Thoracic aorta (tissue), 2 donors: ENCODE results near the gene TSR3. TPM values are rescaled to one million over a fixed set of nuclear protein-coding genes. Genes with fewer than 3 reads are reported as not detected.
A peak's percentile ranks its signal among the peaks of the same experiment; 100 is the strongest.

Source experiments
- ATAC-seq: fragments of 150-250 bp; one replicate; pipeline ENCODE4 v1.8.0; 2017; ENCODE audit warnings: low read depth; ENCODE audit not compliant: insufficient number of reproducible peaks, low FRiP score
- DNase-seq: peaks from one replicate; pipeline ENCODE4 v3.0.0-alpha.2; 2020; ENCODE audit warnings: low spot score
- H3K27ac ChIP-seq, 2 donors: fragments of 200-600 bp; sonication (generic); 1 replicate in 1 of 2; 2 replicates in 1 of 2; pipeline ENCODE4 v1.5.1; 2016; ENCODE audit warnings: mild to moderate bottlenecking in 2 of 2, moderate library complexity in 2 of 2
- H3K27me3 ChIP-seq: fragments of 200-600 bp; sonication (generic); replicated peaks from 2 replicates; pipeline ENCODE4 v1.6.0; 2016; ENCODE audit warnings: mild to moderate bottlenecking; ENCODE audit not compliant: insufficient read depth
- H3K36me3 ChIP-seq: fragments of 200-600 bp; sonication (generic); one replicate; pipeline ENCODE4 v1.5.1; 2016
- H3K4me1 ChIP-seq, 2 donors: fragments of 200-600 bp; sonication (generic); 1 replicate in 1 of 2; 2 replicates in 1 of 2; pipeline versions ENCODE4 v1.5.1 to v1.6.0; 2016; ENCODE audit warnings: low read depth in 2 of 2, mild to moderate bottlenecking in 1 of 2; ENCODE audit not compliant: control insufficient read depth in 1 of 2
- H3K4me3 ChIP-seq: fragments of 200-600 bp; sonication (generic); 2 replicates; pipeline ENCODE4 v1.5.1; 2016; ENCODE audit warnings: mild to moderate bottlenecking
- H3K9me3 ChIP-seq: fragments of 200-600 bp; sonication (generic); 2 replicates; pipeline ENCODE4 v1.5.1; 2016
- total RNA-seq, 2 donors: library from RNA; depleted of rRNA; stranded (reverse); fragments of >200 nt; gene quantifications; one replicate each; pipeline versions ENCODE4 v1.1.0 to v1.2.3, GENCODE V29; 2016
- TF ChIP-seq, protein P1 (sequence below): fragments of 200-600 bp; sonication (generic); IDR thresholded peaks from one replicate; pipeline ENCODE4 v1.5.1; 2019; ENCODE audit warnings: antibody characterized with exemption

Gene TSR3
- total RNA-seq, 2 donors from 2014 or later: 61.7 to 124 TPM

DNA sequence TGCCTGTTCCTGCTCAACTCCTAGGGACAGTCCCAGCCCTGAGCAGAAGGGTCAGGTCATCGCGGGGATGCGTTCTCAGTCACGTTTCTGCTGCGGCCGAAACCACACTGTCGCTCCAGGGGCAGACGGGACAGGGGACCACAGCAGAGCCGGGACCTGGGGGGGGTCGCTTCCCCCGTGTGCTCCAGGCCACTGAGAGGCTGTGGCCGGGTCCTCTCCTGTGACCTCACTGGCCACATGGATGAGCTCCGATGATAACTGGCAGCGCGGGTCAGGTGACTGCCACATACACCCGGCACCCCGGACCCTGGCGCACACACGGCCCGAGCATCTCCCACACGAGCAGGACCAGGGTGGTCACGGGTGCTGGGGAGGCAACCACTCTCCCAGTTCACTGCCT lies 12.8 kb upstream of the TSR3 start:
- H3K4me3 ChIP-seq: no peak overlapping the region
- H3K36me3 ChIP-seq: peaks cover 45% of the 10 kb centered on the region
- no peaks in the 10 kb centered on the region for H3K27me3 ChIP-seq

DNA sequence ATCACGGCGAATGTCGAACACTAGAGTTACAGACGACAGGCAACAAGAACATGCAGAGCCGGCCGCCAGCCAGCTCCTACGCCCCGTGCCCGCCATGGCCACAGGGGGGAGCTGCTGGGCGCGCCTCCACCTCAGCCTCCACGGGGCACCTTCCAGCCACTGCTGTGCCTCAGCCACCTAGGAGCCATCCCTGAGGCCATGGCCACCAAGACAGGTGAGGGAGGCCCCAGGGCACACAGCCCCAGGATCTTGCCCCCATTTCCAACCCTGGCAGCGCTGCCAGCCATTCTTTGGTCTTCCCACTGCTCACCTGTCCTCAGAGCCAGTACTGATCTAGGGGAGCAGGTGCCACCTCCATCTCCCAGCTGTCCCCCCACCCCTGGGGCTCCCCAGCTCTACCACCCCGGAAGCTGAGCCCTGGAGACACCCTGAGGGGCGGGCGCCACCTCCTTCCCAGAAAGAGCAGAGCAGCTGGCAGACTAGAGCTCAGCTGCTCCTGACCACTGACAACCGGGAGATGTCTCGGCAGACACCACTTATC lies 11.9 kb upstream of the TSR3 start:
- ATAC-seq (no peak), DNase-seq (no peak)
- no peak overlapping the region for H3K4me3 ChIP-seq
- no peaks in the 10 kb centered on the region for H3K27me3 ChIP-seq
- H3K9me3 ChIP-seq: no peaks in the 10 kb centered on the region
- H3K36me3 ChIP-seq: peaks cover 45% of the 10 kb centered on the region
- TF ChIP-seq, protein P1, sequence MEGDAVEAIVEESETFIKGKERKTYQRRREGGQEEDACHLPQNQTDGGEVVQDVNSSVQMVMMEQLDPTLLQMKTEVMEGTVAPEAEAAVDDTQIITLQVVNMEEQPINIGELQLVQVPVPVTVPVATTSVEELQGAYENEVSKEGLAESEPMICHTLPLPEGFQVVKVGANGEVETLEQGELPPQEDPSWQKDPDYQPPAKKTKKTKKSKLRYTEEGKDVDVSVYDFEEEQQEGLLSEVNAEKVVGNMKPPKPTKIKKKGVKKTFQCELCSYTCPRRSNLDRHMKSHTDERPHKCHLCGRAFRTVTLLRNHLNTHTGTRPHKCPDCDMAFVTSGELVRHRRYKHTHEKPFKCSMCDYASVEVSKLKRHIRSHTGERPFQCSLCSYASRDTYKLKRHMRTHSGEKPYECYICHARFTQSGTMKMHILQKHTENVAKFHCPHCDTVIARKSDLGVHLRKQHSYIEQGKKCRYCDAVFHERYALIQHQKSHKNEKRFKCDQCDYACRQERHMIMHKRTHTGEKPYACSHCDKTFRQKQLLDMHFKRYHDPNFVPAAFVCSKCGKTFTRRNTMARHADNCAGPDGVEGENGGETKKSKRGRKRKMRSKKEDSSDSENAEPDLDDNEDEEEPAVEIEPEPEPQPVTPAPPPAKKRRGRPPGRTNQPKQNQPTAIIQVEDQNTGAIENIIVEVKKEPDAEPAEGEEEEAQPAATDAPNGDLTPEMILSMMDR: peak; percentile 56
- no peak overlapping the region for H3K27ac ChIP-seq
- no peaks in the 10 kb centered on the region for H3K4me1 ChIP-seq

More for the DNA sequence above, 12.8 kb upstream of the TSR3 start:
- TF ChIP-seq, protein P1: no peak
- Histone ChIP-seq H3K27ac (no peak overlapping the region), H3K4me1 (no peaks in the 10 kb centered on the region), H3K9me3 (no peaks in the 10 kb centered on the region)
- DNase-seq: no peak
- no peak for ATAC-seq

DNA sequence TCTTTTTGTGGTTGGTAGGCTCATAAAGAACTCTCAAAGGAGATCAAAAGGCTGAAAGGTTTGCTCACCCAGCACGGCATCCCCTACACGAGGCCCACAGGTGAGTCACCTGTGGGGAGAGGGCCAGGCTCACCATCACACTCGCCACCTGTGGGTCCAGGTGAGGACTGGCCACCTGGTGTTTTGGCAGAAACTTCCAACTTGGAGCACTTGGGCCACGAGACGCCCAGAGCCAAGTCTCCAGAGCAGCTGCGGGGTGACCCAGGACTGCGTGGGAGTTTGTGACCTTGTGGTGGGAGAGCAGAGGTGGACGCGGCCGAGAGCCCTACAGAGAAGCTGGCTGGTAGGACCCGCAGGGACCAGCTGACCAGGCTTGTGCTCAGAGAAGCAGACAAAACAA lies 11.1 kb upstream of the TSR3 start:
- no peak overlapping the region for H3K4me3 ChIP-seq
- TF ChIP-seq, protein P1: no peak
- no peak for DNase-seq
- H3K4me1 ChIP-seq: no peaks in the 10 kb centered on the region
- no peaks in the 10 kb centered on the region for H3K27me3 ChIP-seq
- H3K36me3 ChIP-seq: peaks cover 45% of the 10 kb centered on the region
- no peaks in the 10 kb centered on the region for H3K9me3 ChIP-seq
- H3K27ac ChIP-seq: no peak overlapping the region
- ATAC-seq: no peak

DNA sequence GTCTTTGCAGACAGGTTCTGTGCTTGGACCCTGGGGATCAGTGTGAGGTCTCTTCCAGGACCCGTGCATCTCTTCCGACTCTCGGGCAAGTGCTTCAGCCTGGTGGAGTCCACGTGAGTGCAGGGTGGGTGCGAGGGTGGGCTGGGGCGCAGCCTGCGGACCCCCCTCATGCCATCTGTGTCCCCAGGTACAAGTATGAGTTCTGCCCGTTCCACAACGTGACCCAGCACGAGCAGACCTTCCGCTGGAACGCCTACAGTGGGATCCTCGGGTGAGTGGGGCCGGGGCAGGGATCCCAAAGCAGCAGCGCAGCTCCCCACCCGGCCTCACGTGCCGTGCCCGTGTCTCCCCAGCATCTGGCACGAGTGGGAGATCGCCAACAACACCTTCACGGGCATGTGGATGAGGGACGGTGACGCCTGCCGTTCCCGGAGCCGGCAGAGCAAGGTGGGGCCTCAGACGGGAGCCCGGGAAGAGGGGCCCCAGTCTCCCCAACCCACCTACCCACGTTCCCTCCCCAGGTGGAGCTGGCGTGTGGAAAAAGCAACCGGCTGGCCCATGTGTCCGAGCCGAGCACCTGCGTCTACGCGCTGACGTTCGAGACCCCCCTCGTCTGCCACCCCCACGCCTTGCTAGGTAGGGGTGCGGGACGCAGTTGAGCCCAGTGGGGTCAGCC lies 10.1 kb upstream of the TSR3 start:
- H3K36me3 ChIP-seq: peaks cover 42% of the 10 kb centered on the region
- ATAC-seq: no peak

DNA sequence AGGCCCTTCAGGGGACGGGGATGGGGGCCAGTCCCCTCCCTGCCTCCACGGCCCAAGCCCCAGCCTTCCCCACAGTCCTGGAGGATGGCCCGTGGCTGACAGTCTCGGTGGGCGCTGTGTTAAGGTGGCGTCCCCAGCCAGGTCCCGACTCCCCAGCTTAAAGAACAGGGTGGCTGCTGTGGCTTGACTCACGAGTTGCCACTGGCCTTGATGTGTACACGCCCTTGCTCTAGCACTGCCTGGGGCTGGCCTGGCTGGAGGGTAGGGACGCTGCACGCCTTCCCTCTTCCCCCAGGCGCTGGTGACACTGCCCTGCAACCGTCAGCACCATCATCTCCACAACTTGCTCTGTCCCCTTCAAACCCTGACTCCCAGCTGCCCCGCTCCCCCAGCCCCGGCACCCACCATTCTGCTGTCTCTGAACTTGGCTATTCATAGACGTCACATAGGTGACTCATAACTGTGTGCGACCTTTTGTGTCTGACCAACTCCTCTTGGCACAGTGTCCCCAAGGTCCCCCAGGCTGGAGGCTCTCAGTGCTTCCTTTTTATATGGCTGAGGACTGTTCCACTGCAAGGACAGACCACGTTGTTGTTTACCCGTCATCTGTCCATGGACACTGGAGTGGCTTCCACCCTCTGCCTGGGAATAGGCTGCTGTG lies 6.4 kb upstream of the TSR3 start:
- TF ChIP-seq, protein P1: no peak
- H3K4me3 ChIP-seq: no peak overlapping the region
- ATAC-seq: no peak
- H3K27ac ChIP-seq: no peak overlapping the region
- H3K9me3 ChIP-seq: no peaks in the 10 kb centered on the region
- no peaks in the 10 kb centered on the region for H3K27me3 ChIP-seq
- no peak for DNase-seq
- peaks cover 26% of the 10 kb centered on the region for H3K36me3 ChIP-seq
- H3K4me1 ChIP-seq: peaks cover 2 to 8% of the 10 kb centered on the region in 2 donors

More for the DNA sequence above, 10.1 kb upstream of the TSR3 start:
- TF ChIP-seq, protein P1: no peak
- no peaks in the 10 kb centered on the region for H3K27me3 ChIP-seq
- H3K4me3 ChIP-seq: no peak overlapping the region
- DNase-seq: no peak
- H3K27ac ChIP-seq: no peak overlapping the region
- no peaks in the 10 kb centered on the region for H3K4me1 ChIP-seq
- no peaks in the 10 kb centered on the region for H3K9me3 ChIP-seq
